GM21423 (cell line): ENCODE data around the gene PREPL.
"Not testable (repeated sequence)": the region's sequence is repeated elsewhere in the genome, so short reads cannot be mapped to it uniquely, and the experiment has no call there.

Source experiments
- ATAC-seq: cut with Tn5 transposase; IDR thresholded peaks from one replicate; pipeline ENCODE4 v1.9.1; 2021; ENCODE audit warnings: mild to moderate bottlenecking, moderate library complexity; ENCODE audit not compliant: unreplicated experiment

Gene PREPL

GRCh38 chr2:44361330-44362206 is at the start of gene PREPL, which contains the start of gene CAMKMT:
TSS of gene PREPL (minus strand) at chr2:44361494. CDS start at chr2:44346342, 15,152 bp downstream.
TSS of gene CAMKMT (plus strand) at chr2:44361947.
- ATAC-seq: peak; percentile 77

GRCh38 chr2:44398243-44398897 is 37.1 kb upstream of the PREPL start:
- ATAC-seq: no peak

- ATAC-seq: no peak
These were observed 36.3 kb upstream of the PREPL start for GRCh38 chr2:44397447-44398175.

- no peak for ATAC-seq
These were observed 31.1 kb upstream of the PREPL start for GRCh38 chr2:44392338-44392943.

- no peak for ATAC-seq
These were observed 28.6 kb upstream of the PREPL start for GRCh38 chr2:44389895-44390294.

- ATAC-seq: no peak
These were observed 27.6 kb upstream of the PREPL start for GRCh38 chr2:44388877-44389276.

GRCh38 chr2:44385226-44385625 is 23.9 kb upstream of the PREPL start:
- ATAC-seq: not testable (repeated sequence)

- no peak for ATAC-seq
These were observed 16.2 kb upstream of the PREPL start for GRCh38 chr2:44377486-44377885.

GRCh38 chr2:44372246-44372645 is 11.0 kb upstream of the PREPL start:
- no peak for ATAC-seq

GRCh38 chr2:44371445-44371844 is 10.2 kb upstream of the PREPL start:
- ATAC-seq: no peak

GRCh38 chr2:44369392-44369791 is 8.1 kb upstream of the PREPL start:
- ATAC-seq: no peak

GRCh38 chr2:44367591-44367990 is 6.3 kb upstream of the PREPL start:
- ATAC-seq: no peak

- no peak for ATAC-seq
These were observed 3.3 kb upstream of the PREPL start for GRCh38 chr2:44364604-44365003.

GRCh38 chr2:44362207-44363015 is 1.1 kb upstream of the PREPL start:
- ATAC-seq: peak; percentile 17

GRCh38 chr2:44360749-44361329 is 455 bp downstream of the PREPL start:
- no peak for ATAC-seq

GRCh38 chr2:44358503-44358902 is 2.8 kb downstream of the PREPL start:
- ATAC-seq: no peak

GRCh38 chr2:44354761-44355160 is 6.5 kb downstream of the PREPL start:
- ATAC-seq: no peak

GRCh38 chr2:44352510-44352909 is 8.8 kb downstream of the PREPL start:
- ATAC-seq: no peak

- no peak for ATAC-seq
These were observed 9.6 kb downstream of the PREPL start for GRCh38 chr2:44351676-44352075.

- no peak for ATAC-seq
These were observed 10.2 kb downstream of the PREPL start for GRCh38 chr2:44351088-44351487.
